Suprapubic skin (tissue), 4 donors: ENCODE measurements around the gene NRG3. TPM values are rescaled to one million over a fixed set of nuclear protein-coding genes. Genes with fewer than 3 reads are reported as not detected.

ENCODE experiments used
- DNase-seq, 2 donors: peaks; one replicate each; pipeline ENCODE4 v3.0.0-alpha.2; 2019; ENCODE audit warnings: low spot score in 2 of 2
- H3K27ac ChIP-seq: fragments of 200-600 bp; sonication (generic); one replicate; pipeline ENCODE4 v1.5.1; 2019
- H3K27me3 ChIP-seq: fragments of 200-600 bp; sonication (generic); one replicate; pipeline ENCODE4 v1.5.1; 2019
- H3K36me3 ChIP-seq: fragments of 200-600 bp; sonication (generic); one replicate; pipeline ENCODE4 v1.5.1; 2019
- H3K4me1 ChIP-seq: fragments of 200-600 bp; sonication (generic); one replicate; pipeline ENCODE4 v1.5.1; 2019
- H3K4me3 ChIP-seq: fragments of 200-600 bp; sonication (generic); one replicate; pipeline ENCODE4 v1.5.1; 2019; ENCODE audit warnings: mild to moderate bottlenecking
- H3K9me3 ChIP-seq: fragments of 200-600 bp; sonication (generic); one replicate; pipeline ENCODE4 v1.5.1; 2019
- CTCF ChIP-seq, 2 donors: fragments of 200-600 bp in 1 of 2; fragments of 450-650 bp in 1 of 2; sonication (generic) in 1 of 2; IDR thresholded peaks; one replicate each; pipeline ENCODE4 v1.5.1; 2016 to 2019; ENCODE audit warnings: antibody characterized with exemption in 2 of 2, mild to moderate bottlenecking in 1 of 2, moderate library complexity in 1 of 2
- EP300 ChIP-seq: sonication (generic); formaldehyde crosslinking; IDR thresholded peaks from one replicate; pipeline ENCODE4 v1.6.1; 2017; ENCODE audit warnings: antibody characterized with exemption
- POLR2A ChIP-seq, 2 donors: fragments of 450-650 bp; IDR thresholded peaks; one replicate each; pipeline ENCODE4 v1.6.1; 2017; ENCODE audit warnings: antibody characterized with exemption in 2 of 2, mild to moderate bottlenecking in 2 of 2, moderate library complexity in 2 of 2
- POLR2AphosphoS5 ChIP-seq, 3 donors: sonication (generic); formaldehyde crosslinking; IDR thresholded peaks; one replicate each; pipeline ENCODE4 v1.6.1; 2017; ENCODE audit warnings: antibody characterized with exemption in 3 of 3
- WGBS: methylation state at CpG from one replicate; pipeline ENCODE4 v1.1.5; 2018; 5-methylcytosine and 5-hydroxymethylcytosine counted together
- total RNA-seq, 4 donors: library from RNA; depleted of rRNA; stranded (reverse); fragments of >200 nt; gene quantifications; one replicate each; pipeline ENCODE4 v1.1.0, GENCODE V29; 2016

The NRG3 gene
- total RNA-seq, 4 donors from 2014 or later, result 0.65 to 3.5 (median 1.3) TPM

- no peaks in the 10 kb centered on the region for H3K36me3 ChIP-seq
- no peaks in the 10 kb centered on the region for H3K9me3 ChIP-seq
- no peaks in the 10 kb centered on the region for H3K4me1 ChIP-seq
- no peak overlapping the region for H3K27ac ChIP-seq
- H3K4me3 ChIP-seq, result no peak overlapping the region
- H3K27me3 ChIP-seq, result no peaks in the 10 kb centered on the region
- DNase-seq, result no peak
- TF ChIP-seq POLR2AphosphoS5 (IDR thresholded peaks at IDR 0.05) (no peak), EP300 (no peak), POLR2A (IDR thresholded peaks at IDR 0.05) (no peak), CTCF (IDR thresholded peaks at IDR 0.05) (no peak)
Observed at GRCh38 chr10:82392533-82392932, 517.5 kb downstream of the NRG3 start.

- Histone ChIP-seq H3K4me1 (no peaks in the 10 kb centered on the region), H3K36me3 (no peaks in the 10 kb centered on the region), H3K4me3 (no peak overlapping the region), H3K27ac (no peak overlapping the region), H3K9me3 (no peaks in the 10 kb centered on the region), H3K27me3 (no peaks in the 10 kb centered on the region)
- 55% methylated on average over 5 of the region's 5 CpGs for WGBS
- TF ChIP-seq POLR2A (IDR thresholded peaks at IDR 0.05) (no peak), EP300 (no peak), POLR2AphosphoS5 (IDR thresholded peaks at IDR 0.05) (no peak), CTCF (IDR thresholded peaks at IDR 0.05) (no peak)
- DNase-seq, result no peak
Observed at GRCh38 chr10:82394122-82394521, 519.1 kb downstream of the NRG3 start.

- no peaks in the 10 kb centered on the region for H3K36me3 ChIP-seq
- 93% methylated on average over 5 of the region's 5 CpGs for WGBS
- H3K4me3 ChIP-seq, result no peak overlapping the region
- no peak for DNase-seq
- no peak overlapping the region for H3K27ac ChIP-seq
- no peaks in the 10 kb centered on the region for H3K4me1 ChIP-seq
- TF ChIP-seq POLR2A (IDR thresholded peaks at IDR 0.05) (no peak), CTCF (IDR thresholded peaks at IDR 0.05) (no peak), EP300 (no peak), POLR2AphosphoS5 (IDR thresholded peaks at IDR 0.05) (no peak)
- no peaks in the 10 kb centered on the region for H3K9me3 ChIP-seq
- no peaks in the 10 kb centered on the region for H3K27me3 ChIP-seq
Observed at GRCh38 chr10:82394987-82395386, 520.0 kb downstream of the NRG3 start.

GRCh38 chr10:82396886-82397285 lies 521.9 kb downstream of the NRG3 start:
- H3K9me3 ChIP-seq, result no peaks in the 10 kb centered on the region
- H3K27me3 ChIP-seq, result no peaks in the 10 kb centered on the region
- no peak for TF ChIP-seq CTCF (IDR thresholded peaks at IDR 0.05)
- no peak for TF ChIP-seq POLR2A (IDR thresholded peaks at IDR 0.05)
- TF ChIP-seq POLR2AphosphoS5 (IDR thresholded peaks at IDR 0.05), result no peak
- no peak for TF ChIP-seq EP300
- no peak overlapping the region for H3K4me3 ChIP-seq
- H3K4me1 ChIP-seq, result no peaks in the 10 kb centered on the region
- H3K36me3 ChIP-seq, result no peaks in the 10 kb centered on the region
- no peak overlapping the region for H3K27ac ChIP-seq
- DNase-seq, result no peak

GRCh38 chr10:82397854-82398253 lies 522.9 kb downstream of the NRG3 start:
- no peaks in the 10 kb centered on the region for H3K4me1 ChIP-seq
- no peak overlapping the region for H3K4me3 ChIP-seq
- TF ChIP-seq CTCF (IDR thresholded peaks at IDR 0.05), result no peak
- TF ChIP-seq EP300, result no peak
- no peak for TF ChIP-seq POLR2A (IDR thresholded peaks at IDR 0.05)
- no peak for TF ChIP-seq POLR2AphosphoS5 (IDR thresholded peaks at IDR 0.05)
- no peak for DNase-seq
- H3K27ac ChIP-seq, result no peak overlapping the region
- no peaks in the 10 kb centered on the region for H3K9me3 ChIP-seq
- no peaks in the 10 kb centered on the region for H3K36me3 ChIP-seq
- H3K27me3 ChIP-seq, result no peaks in the 10 kb centered on the region
- WGBS, result 41% methylated on average over 1 of the region's 1 CpG
